ENCODE data around the gene CDK4. TPM values are rescaled to one million over a fixed set of nuclear protein-coding genes. Genes with fewer than 3 reads are reported as not detected.

CDK4 gene
- total and polyA plus RNA-seq, 4 donors = 69.7 to 115 (median 89.9) TPM

GRCh38 chr12:57727758-57728395 lies 24.2 kb downstream of the CDK4 start:
- H3K9ac ChIP-seq (ENCODE audit: insufficient read depth in 1 of 2, low read length in 2 of 2) = no peak overlapping the region
- peaks cover 0 to 17% (median 0%) of the 10 kb centered on the region in 5 donors for H3K4me1 ChIP-seq (ENCODE audit: control insufficient read depth in 5 of 5, insufficient read depth in 5 of 5, low read length in 5 of 5)
- H3K4me3 ChIP-seq = no peak overlapping the region
- peaks cover 0 to 56% (median 36%) of the 10 kb centered on the region in 3 donors for H3K27me3 ChIP-seq (ENCODE audit: control insufficient read depth in 3 of 3, insufficient read depth in 3 of 3, low read length in 2 of 3)
- H3K27ac ChIP-seq (ENCODE audit: low read depth in 1 of 2, low read length in 1 of 2) = no peak overlapping the region
- no peak for TF ChIP-seq CTCF (IDR thresholded peaks at IDR 0.05; ENCODE audit: control extremely low read depth, extremely low read depth)
- 68 to 81% methylated on average over 21 of the region's 21 CpGs for WGBS, 2 donors
- H3K36me3 ChIP-seq (ENCODE audit: control insufficient read depth in 4 of 4, insufficient read depth in 4 of 4, low read length in 4 of 4) = peaks cover 0 to 7% (median 0%) of the 10 kb centered on the region in 4 donors
- no peak for ATAC-seq (ENCODE audit: insufficient read depth, low FRiP score)
- DNase-seq = no peak
- H3K9me3 ChIP-seq (ENCODE audit: control insufficient read depth in 4 of 4, insufficient read depth in 3 of 4, low read length in 3 of 4) = no peaks in the 10 kb centered on the region

GRCh38 chr12:57726884-57727757 lies 25.0 kb downstream of the CDK4 start:
- peak overlapping the region; percentile 62 to 71 for H3K27ac ChIP-seq (ENCODE audit: low read depth in 1 of 2, low read length in 1 of 2)
- H3K27me3 ChIP-seq (ENCODE audit: control insufficient read depth in 3 of 3, insufficient read depth in 3 of 3, low read length in 2 of 3) = peaks cover 0 to 51% (median 32%) of the 10 kb centered on the region in 3 donors
- WGBS, 2 donors = 51 to 75% methylated on average over 76 of the region's 76 CpGs
- no peak for ATAC-seq (ENCODE audit: insufficient read depth, low FRiP score)
- peaks cover 0 to 7% (median 0%) of the 10 kb centered on the region in 4 donors for H3K36me3 ChIP-seq (ENCODE audit: control insufficient read depth in 4 of 4, insufficient read depth in 4 of 4, low read length in 4 of 4)
- TF ChIP-seq CTCF (IDR thresholded peaks at IDR 0.05; ENCODE audit: control extremely low read depth, extremely low read depth) = no peak
- no peaks in the 10 kb centered on the region for H3K9me3 ChIP-seq (ENCODE audit: control insufficient read depth in 4 of 4, insufficient read depth in 3 of 4, low read length in 3 of 4)
- no peak overlapping the region for H3K9ac ChIP-seq (ENCODE audit: insufficient read depth in 1 of 2, low read length in 2 of 2)
- peaks cover 0 to 19% (median 0%) of the 10 kb centered on the region in 5 donors for H3K4me1 ChIP-seq (ENCODE audit: control insufficient read depth in 5 of 5, insufficient read depth in 5 of 5, low read length in 5 of 5)
- peak; percentile 51 to 57 (median 57) for DNase-seq
- H3K4me3 ChIP-seq = peak overlapping the region; percentile 73

GRCh38 chr12:57726151-57726883 lies 25.8 kb downstream of the CDK4 start:
- Histone ChIP-seq H3K9me3 (ENCODE audit: control insufficient read depth in 4 of 4, insufficient read depth in 3 of 4, low read length in 3 of 4) (no peaks in the 10 kb centered on the region), H3K27me3 (ENCODE audit: control insufficient read depth in 3 of 3, insufficient read depth in 3 of 3, low read length in 2 of 3) (peaks cover 0 to 48% (median 29%) of the 10 kb centered on the region in 3 donors), H3K4me1 (ENCODE audit: control insufficient read depth in 5 of 5, insufficient read depth in 5 of 5, low read length in 5 of 5) (peaks cover 0 to 19% (median 0%) of the 10 kb centered on the region in 5 donors), H3K36me3 (ENCODE audit: control insufficient read depth in 4 of 4, insufficient read depth in 4 of 4, low read length in 4 of 4) (peaks cover 0 to 12% (median 2%) of the 10 kb centered on the region in 4 donors), H3K27ac (ENCODE audit: low read depth in 1 of 2, low read length in 1 of 2) (peak overlapping the region; percentile 62 to 71), H3K9ac (ENCODE audit: insufficient read depth in 1 of 2, low read length in 2 of 2) (no peak overlapping the region), H3K4me3 (peak overlapping the region; percentile 73)
- DNase-seq (peak; percentile 79 to 84 (median 81)), ATAC-seq (ENCODE audit: insufficient read depth, low FRiP score) (peak; percentile 77)
- 38 to 68% methylated on average over 79 of the region's 79 CpGs for WGBS, 2 donors
- TF ChIP-seq CTCF (IDR thresholded peaks at IDR 0.05; ENCODE audit: control extremely low read depth, extremely low read depth) = peak; percentile 21
